HG03354 (cell line): ENCODE results near the gene ABHD5.

Experiments used
- ATAC-seq: cut with Tn5 transposase; IDR thresholded peaks from one replicate; pipeline ENCODE4 v1.9.1; 2021; ENCODE audit warnings: mild to moderate bottlenecking; ENCODE audit not compliant: unreplicated experiment, poor library complexity, severe bottlenecking

The ABHD5 gene

GRCh38 chr3:43684944-43685343 lies 5.8 kb upstream of the ABHD5 start:
- ATAC-seq, result no peak

- no peak for ATAC-seq
Measured at GRCh38 chr3:43685921-43686320, 4.8 kb upstream of the ABHD5 start.

GRCh38 chr3:43686333-43686699 lies 4.4 kb upstream of the ABHD5 start:
- no peak for ATAC-seq

- ATAC-seq, result no peak
Measured at GRCh38 chr3:43686700-43687498, 3.8 kb upstream of the ABHD5 start.

GRCh38 chr3:43687499-43687811 lies 3.3 kb upstream of the ABHD5 start:
- ATAC-seq, result no peak

DNA sequence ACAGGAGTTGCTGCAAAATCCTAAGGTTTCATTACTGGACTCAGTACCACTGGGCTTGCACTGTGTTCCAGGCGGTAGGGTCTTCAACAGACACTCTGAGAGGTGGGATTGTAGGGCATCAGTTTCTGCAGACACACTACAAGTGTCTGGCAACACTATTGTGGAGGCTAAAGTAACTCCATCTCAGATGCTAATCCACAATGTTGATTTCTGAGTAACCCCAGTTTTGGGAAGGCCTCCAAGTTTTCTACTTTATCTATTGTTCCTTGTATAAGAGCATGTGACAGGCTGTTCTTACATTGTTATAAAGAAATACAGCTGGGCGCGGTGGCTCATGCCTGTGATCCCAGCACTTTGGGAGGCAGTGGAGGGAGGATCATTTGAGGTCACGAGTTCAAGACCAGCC lies 2.5 kb upstream of the ABHD5 start:
- ATAC-seq, result no peak

- no peak for ATAC-seq
Measured at GRCh38 chr3:43689166-43689565, 1.6 kb upstream of the ABHD5 start.

DNA sequence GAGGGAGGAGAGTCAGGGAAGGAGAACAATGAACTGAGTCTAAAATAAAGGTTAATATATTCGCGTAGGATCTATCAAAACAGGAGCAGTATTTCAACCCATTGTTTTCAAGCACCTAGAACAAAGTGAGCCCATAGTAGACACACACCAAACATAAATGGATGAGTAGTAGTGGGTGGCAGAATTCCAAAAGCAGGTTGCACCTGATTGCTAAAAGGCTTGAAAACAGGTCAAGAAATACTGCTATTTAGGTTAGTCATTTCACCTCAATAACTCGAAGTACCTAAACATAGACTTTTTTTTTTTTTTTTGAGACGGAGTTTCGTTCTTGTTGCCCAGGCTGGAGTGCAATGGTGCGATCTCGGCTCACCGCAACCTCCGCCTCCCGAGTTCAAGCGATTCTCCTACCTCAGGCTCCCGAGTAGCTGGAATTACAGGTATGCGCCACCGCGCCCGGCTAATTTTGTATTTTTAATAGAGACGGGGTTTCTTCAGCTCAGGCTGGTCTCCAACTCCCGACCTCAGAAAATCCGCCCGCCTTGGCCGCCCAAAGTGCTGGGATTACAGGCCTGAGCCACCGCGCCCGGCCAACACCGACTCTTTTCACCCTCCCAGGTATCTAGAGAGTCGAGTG lies 855 bp upstream of the ABHD5 start:
- no peak for ATAC-seq

DNA sequence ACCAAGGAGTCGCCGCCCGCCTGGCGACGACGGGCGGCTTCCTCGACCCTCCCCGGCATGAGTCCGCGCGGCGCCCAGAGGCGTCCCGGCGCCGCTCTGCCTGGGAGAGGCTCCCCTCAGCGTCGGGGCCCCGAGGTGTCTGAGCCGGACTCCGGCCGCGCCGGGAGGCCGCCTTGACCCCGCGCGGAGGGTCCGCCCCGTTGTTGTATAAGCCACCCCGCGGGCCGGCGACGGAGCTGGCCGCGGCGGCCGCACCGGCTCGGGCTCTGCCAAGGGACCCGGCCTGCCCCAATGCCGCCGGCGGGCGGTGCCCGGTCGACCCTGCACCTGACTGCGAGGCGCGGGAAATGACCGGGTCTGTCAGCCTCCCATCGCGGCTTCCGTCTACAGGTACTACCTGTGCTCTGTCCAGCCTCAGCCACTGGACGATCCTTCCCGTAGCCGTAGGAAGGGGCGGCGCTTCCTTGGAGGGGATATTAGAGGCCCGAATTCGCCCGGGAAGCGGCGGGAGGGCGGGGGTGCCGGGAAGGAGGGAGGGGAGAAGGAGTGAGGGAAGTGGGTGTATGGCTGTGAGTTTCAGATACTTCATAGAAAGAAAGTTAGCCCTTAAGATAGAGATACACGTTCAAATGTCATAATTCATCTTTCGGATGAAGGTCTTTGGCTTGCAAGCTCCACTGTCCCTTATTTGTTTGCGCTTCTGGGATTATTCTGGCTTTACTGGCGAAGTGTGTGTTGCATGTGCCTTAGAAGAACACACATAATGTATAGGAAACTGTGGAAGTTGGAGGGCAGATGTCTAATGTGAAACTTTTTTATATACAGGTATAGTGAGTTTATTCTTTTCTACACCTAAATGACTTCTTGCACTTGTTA lies 620 bp downstream of the ABHD5 start:
- ATAC-seq, result peak; percentile 40

DNA sequence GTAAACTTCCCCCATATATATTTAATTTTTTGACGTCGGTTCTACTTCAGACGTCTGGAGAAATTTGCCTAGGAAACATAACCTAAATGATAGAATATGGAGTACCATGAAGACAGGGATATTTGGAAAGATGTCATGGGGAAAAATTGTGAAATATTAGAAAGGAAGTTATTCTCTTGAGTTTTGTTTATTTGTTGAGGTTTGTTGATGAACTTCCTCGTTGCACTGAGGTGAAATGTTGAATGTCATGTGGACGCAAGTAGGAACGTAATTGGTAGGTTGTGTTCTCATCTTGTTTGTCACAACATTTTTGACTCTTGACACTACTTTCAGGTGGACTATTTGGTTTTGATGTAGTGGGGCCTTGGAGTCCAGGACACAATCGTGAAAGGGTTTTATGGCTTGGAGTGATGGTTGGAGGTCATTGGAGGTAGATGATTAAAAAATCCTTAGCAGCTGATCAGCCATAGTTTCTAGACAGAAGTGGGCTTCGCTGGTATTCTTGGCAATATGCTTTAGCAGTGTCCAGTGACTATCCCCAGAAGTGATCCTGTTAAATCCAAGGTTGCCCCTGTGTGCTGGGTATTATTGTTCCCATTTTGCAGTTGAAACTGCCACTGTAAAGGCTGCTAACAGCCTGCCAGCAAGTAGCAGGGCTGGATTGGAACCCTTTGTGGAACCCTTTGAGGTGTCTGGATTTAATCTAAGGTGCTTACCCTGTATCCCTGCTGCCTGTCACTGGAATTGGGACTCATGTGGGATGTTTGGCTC lies 1.5 kb downstream of the ABHD5 start:
- ATAC-seq, result no peak

- no peak for ATAC-seq
Measured at GRCh38 chr3:43692971-43693370, 2.2 kb downstream of the ABHD5 start.

GRCh38 chr3:43693594-43693993 lies 2.9 kb downstream of the ABHD5 start:
- no peak for ATAC-seq

DNA sequence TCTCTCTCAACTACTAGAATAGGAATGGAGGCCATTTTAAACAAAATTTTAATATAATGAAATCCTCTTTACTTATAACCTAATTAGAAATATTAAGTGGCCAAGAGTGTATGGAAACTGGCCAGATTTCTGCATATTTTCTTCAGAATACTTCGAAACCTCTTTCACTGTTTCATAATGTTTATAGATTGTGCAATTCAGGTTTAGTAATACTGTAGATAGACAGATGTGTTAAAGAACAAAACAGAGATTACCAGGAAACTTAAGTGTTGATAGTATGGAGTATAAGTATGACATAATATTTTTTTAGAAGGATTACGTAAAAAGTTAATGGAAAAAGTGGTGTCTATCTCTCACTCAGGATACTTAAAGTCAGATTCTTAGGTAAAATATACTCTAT lies 4.7 kb downstream of the ABHD5 start:
- ATAC-seq, result no peak

DNA sequence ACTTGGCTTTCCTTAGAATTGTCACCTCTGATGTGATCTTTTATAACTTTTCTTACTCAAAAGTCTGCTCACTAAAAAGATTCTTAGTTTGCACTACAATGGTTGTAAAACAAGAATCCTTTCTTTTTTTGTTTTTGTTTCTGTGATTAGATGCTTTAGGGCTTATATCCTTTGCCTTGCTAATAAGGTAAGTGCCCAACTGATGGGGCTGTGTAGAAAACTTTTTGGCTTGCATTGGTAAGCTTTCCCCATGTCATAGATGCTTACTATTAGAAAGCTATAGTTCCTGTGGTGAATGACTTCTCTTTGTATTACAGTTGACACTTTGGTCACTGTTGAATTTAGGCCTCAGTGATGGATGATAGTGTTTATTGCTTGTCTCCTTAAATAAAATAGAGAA lies 5.1 kb downstream of the ABHD5 start:
- ATAC-seq, result no peak

DNA sequence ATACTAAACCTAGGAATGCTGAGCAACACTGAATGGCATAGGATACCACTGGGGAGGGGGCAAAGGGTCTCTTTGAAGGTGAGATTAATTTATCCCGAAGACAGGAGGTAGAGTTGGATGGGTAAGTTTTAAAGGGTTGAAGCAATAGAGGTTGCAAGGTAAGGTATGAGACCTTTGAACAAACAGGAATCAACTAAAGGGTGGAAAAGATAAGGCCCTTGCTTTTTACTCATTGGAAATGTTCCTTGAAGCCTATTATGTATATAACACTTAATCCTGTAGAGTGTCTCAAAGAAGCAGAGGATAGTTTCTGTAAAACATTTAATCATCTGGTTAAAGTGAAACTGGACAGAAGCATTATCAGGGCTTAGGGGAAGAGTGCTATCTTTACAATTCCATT lies 5.7 kb downstream of the ABHD5 start:
- no peak for ATAC-seq

GRCh38 chr3:43696881-43697280 lies 6.1 kb downstream of the ABHD5 start:
- ATAC-seq, result no peak

DNA sequence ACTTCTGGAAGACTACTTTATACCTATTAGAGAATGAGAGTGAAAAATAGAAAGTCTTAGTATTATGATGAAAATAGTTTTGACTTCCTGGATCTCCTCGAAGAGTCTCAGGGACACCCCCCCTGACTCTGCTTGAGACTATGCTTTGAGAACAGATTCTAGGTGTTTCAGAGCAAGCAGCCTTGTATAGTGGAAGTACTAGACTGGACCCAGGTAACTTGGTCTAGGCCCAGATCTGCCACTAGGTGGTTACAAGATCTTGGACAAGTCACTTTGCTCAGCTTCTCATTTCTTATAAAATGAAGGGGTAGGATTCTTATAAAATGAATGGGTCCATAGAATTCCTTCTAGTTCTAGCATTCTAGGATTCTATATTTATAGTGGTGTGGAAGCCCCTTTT lies 9.1 kb downstream of the ABHD5 start:
- peak; percentile 83 for ATAC-seq

GRCh38 chr3:43704697-43705096 lies 14.0 kb downstream of the ABHD5 start:
- no peak for ATAC-seq

- no peak for ATAC-seq
Measured at GRCh38 chr3:43706342-43706741, 15.6 kb downstream of the ABHD5 start.

DNA sequence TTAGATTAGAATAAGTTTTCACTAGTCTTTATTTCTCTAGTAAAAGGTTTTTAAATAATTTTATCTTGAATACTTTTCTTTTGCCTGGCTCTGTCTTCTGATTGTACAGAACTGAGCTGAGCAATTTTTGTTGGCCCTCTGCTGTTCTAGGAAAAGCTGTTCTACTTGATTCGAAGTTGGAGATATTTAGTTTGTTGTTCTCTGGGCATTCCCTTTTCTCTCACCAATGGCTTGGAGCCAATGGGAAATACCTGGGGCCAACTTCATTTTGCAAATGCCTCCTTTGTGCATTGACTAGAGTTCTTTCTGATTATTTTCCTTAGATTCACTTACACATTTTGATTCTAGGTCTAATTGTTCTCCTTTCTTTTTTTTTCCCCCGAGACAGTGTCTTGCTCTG lies 16.5 kb downstream of the ABHD5 start:
- ATAC-seq, result no peak
